Astrocyte (in vitro differentiated cells and primary cell): ENCODE measurements around the gene QSER1. TPM values are rescaled to one million over a fixed set of nuclear protein-coding genes. Genes with fewer than 3 reads are reported as not detected.
"Not testable (repeated sequence)": the region's sequence is repeated elsewhere in the genome, so short reads cannot be mapped to it uniquely, and the experiment has no call there.

Experiments used
- DNase-seq: peaks from one replicate; pipeline ENCODE4 v3.0.0-alpha.2; 2010; ENCODE audit warnings: low read depth
- FAIRE-seq: peaks from 2 replicates; lab custom pipeline; 2011; peaks lifted over from hg19 to GRCh38; lab: Jason Lieb, UNC
- H2AFZ ChIP-seq: 2 replicates; pipeline ENCODE4 v1.6.0; 2012; ENCODE audit warnings: low read depth, low read length, inconsistent platforms
- H3K27ac ChIP-seq: 2 replicates; pipeline ENCODE4 v1.5.1; 2011; ENCODE audit warnings: low read depth, low read length, inconsistent platforms
- H3K27me3 ChIP-seq: 2 replicates; pipeline ENCODE4 v1.6.0; 2011; ENCODE audit warnings: low read length, inconsistent platforms; ENCODE audit not compliant: insufficient read depth
- H3K36me3 ChIP-seq: 2 replicates; pipeline ENCODE4 v1.5.1; 2011; ENCODE audit warnings: low read length, inconsistent platforms; ENCODE audit not compliant: insufficient read depth
- H3K4me1 ChIP-seq: 2 replicates; pipeline ENCODE4 v1.5.1; 2011; ENCODE audit warnings: low read length, inconsistent platforms; ENCODE audit not compliant: insufficient read depth
- H3K4me2 ChIP-seq: 2 replicates; pipeline ENCODE4 v1.6.0; 2012; ENCODE audit warnings: low read length, inconsistent platforms
- H3K4me3 ChIP-seq: 2 replicates; pipeline ENCODE4 v1.5.1; 2011; ENCODE audit warnings: low read depth, mild to moderate bottlenecking, low read length, inconsistent platforms; ENCODE audit not compliant: insufficient read depth
- H3K79me2 ChIP-seq: 2 replicates; pipeline ENCODE4 v1.6.0; 2012; ENCODE audit warnings: mild to moderate bottlenecking, low read length, inconsistent platforms; ENCODE audit not compliant: insufficient read depth
- H3K9ac ChIP-seq: 2 replicates; pipeline ENCODE4 v1.6.0; 2012; ENCODE audit warnings: mild to moderate bottlenecking, low read length, inconsistent platforms
- H3K9me3 ChIP-seq: 2 replicates; pipeline ENCODE4 v1.5.1; 2012; ENCODE audit warnings: low read depth, mild to moderate bottlenecking, low read length, inconsistent platforms; ENCODE audit not compliant: insufficient read depth
- H4K20me1 ChIP-seq: 2 replicates; pipeline ENCODE4 v1.6.0; 2012; ENCODE audit warnings: low read length, inconsistent platforms; ENCODE audit not compliant: insufficient read depth
- H3K27ac Mint-ChIP-seq: one replicate; pipeline ENCODE4 v1.8.0; 2021; ENCODE audit warnings: mild to moderate bottlenecking, mixed read lengths; ENCODE audit not compliant: unreplicated experiment
- H3K27me3 Mint-ChIP-seq: one replicate; pipeline ENCODE4 v1.8.0; 2021; ENCODE audit warnings: low read depth, mixed read lengths; ENCODE audit not compliant: unreplicated experiment
- H3K36me3 Mint-ChIP-seq: one replicate; pipeline ENCODE4 v1.8.0; 2021; ENCODE audit warnings: low read depth, mixed read lengths; ENCODE audit not compliant: unreplicated experiment
- H3K4me1 Mint-ChIP-seq: one replicate; pipeline ENCODE4 v1.8.0; 2021; ENCODE audit warnings: low read depth, mixed read lengths; ENCODE audit not compliant: unreplicated experiment
- H3K4me3 Mint-ChIP-seq: one replicate; pipeline ENCODE4 v1.8.0; 2021; ENCODE audit warnings: mild to moderate bottlenecking, moderate library complexity, mixed read lengths; ENCODE audit not compliant: unreplicated experiment
- H3K9me3 Mint-ChIP-seq: one replicate; pipeline ENCODE4 v1.8.0; 2021; ENCODE audit warnings: mild to moderate bottlenecking, mixed read lengths; ENCODE audit not compliant: unreplicated experiment
- EZH2 ChIP-seq: IDR thresholded peaks from 2 replicates; pipeline ENCODE4 v1.6.1; 2012; ENCODE audit warnings: mild to moderate bottlenecking, low read length, inconsistent platforms; ENCODE audit not compliant: insufficient read depth
- total RNA-seq: library from RNA; stranded (reverse); gene quantifications from 2 replicates; pipeline ENCODE4 v1.2.1, GENCODE V29; 2021
- TF ChIP-seq, protein P1 (sequence below): IDR thresholded peaks from 2 replicates; pipeline ENCODE4 v1.5.1; 2011; ENCODE audit warnings: low read depth, mild to moderate bottlenecking, inconsistent platforms, low read length, moderate library complexity; ENCODE audit not compliant: insufficient read depth

QSER1 gene
- total RNA-seq, 1 donor from 2014 or later, result 35.7 TPM

DNA sequence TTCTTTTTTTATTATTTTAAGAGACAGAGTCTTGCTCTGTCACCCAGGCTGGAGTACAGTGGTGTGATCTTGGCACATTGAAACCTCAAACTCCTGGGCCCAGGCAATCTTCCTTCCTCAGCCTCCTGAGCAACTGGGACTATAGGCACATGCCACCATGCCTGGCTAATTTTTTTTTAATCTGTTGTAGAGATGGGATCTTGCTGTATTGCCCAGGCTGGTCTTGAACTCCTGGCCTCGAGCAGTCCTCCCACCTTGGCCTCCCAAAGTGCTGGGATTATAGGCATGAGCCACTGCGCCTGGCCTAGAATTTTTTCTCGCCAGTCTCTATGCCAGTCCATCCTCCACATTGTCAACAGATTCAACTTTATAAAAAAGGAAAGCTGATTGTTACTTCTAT lies 44.7 kb downstream of the QSER1 start:
- Histone ChIP-seq H3K36me3 (peaks cover 30% of the 10 kb centered on the region), H4K20me1 (peaks cover 21% of the 10 kb centered on the region), H3K79me2 (peaks cover 59% of the 10 kb centered on the region)
- H3K9ac ChIP-seq, H3K4me1 ChIP-seq, H3K9me3 Mint-ChIP-seq, DNase-seq, H3K4me1 Mint-ChIP-seq, H3K4me2 ChIP-seq, H3K27ac Mint-ChIP-seq, H3K4me3 Mint-ChIP-seq, FAIRE-seq, H3K9me3 ChIP-seq, H3K27me3 ChIP-seq, H3K27me3 Mint-ChIP-seq, H3K27ac ChIP-seq, H3K4me3 ChIP-seq, H2AFZ ChIP-seq: not testable (repeated sequence)
- peaks cover 11% of the 10 kb centered on the region for H3K36me3 Mint-ChIP-seq

DNA sequence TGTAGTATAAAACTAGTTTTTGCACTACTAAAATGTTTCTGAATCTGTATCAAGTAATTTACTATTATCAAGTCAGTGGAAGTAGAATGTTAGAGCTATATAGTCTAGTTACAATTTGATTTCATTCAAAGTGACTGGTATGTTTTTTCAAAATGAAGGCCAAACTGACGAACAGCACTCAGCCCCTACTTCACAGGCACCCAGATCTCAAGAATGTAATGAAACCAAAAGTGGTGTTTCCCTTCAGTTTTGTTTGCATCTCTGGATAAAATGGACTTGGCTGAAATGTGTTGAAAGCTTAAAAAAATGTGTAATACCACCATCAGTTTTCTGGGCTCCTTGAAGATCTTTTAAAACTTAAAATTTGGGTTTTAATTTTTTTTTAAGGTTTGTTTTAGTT lies 46.4 kb downstream of the QSER1 start:
- H3K4me3 Mint-ChIP-seq, result no peak overlapping the region
- H3K9me3 Mint-ChIP-seq, result no peaks in the 10 kb centered on the region
- DNase-seq, result no peak
- no peak for FAIRE-seq
- H3K27ac Mint-ChIP-seq, result no peak overlapping the region
- Histone ChIP-seq H3K9me3 (no peaks in the 10 kb centered on the region), H3K27ac (no peak overlapping the region), H3K36me3 (peaks cover 12% of the 10 kb centered on the region), H3K27me3 (no peaks in the 10 kb centered on the region), H3K9ac (no peak overlapping the region), H3K4me2 (no peak overlapping the region), H2AFZ (no peak overlapping the region), H3K4me1 (no peaks in the 10 kb centered on the region), H3K4me3 (no peak overlapping the region), H4K20me1 (peaks cover 21% of the 10 kb centered on the region), H3K79me2 (peaks cover 59% of the 10 kb centered on the region)
- H3K36me3 Mint-ChIP-seq, result no peaks in the 10 kb centered on the region
- TF ChIP-seq EZH2, result no peak
- TF ChIP-seq, protein P1, sequence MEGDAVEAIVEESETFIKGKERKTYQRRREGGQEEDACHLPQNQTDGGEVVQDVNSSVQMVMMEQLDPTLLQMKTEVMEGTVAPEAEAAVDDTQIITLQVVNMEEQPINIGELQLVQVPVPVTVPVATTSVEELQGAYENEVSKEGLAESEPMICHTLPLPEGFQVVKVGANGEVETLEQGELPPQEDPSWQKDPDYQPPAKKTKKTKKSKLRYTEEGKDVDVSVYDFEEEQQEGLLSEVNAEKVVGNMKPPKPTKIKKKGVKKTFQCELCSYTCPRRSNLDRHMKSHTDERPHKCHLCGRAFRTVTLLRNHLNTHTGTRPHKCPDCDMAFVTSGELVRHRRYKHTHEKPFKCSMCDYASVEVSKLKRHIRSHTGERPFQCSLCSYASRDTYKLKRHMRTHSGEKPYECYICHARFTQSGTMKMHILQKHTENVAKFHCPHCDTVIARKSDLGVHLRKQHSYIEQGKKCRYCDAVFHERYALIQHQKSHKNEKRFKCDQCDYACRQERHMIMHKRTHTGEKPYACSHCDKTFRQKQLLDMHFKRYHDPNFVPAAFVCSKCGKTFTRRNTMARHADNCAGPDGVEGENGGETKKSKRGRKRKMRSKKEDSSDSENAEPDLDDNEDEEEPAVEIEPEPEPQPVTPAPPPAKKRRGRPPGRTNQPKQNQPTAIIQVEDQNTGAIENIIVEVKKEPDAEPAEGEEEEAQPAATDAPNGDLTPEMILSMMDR, result no peak
- H3K27me3 Mint-ChIP-seq, result no peaks in the 10 kb centered on the region
- H3K4me1 Mint-ChIP-seq, result peaks cover 2% of the 10 kb centered on the region

DNA sequence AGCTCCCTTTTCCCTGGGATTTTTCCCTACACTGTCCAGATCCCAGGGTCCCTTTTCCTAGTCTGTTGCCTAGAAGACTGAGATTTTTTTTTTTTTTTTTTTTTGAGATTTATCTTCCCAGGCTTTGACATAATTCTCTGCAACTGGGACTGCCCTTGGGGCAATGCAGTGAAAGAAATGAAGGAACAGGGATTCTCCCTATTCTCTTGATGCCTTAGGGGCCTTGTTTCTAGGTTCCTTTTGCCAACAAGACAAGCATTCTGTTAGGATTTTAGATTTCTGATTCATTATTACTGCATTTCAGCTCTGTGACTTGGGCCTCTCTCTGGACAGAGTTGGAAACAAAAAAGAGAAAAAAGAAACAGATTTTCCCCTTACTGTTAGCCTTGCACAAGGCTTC lies 47.3 kb downstream of the QSER1 start:
- H3K9ac ChIP-seq, result no peak overlapping the region
- H4K20me1 ChIP-seq, result peaks cover 21% of the 10 kb centered on the region
- TF ChIP-seq, protein P1, result no peak
- TF ChIP-seq EZH2, result no peak
- H3K4me2 ChIP-seq, result no peak overlapping the region
- Mint-ChIP-seq H3K4me1 (peaks cover 2% of the 10 kb centered on the region), H3K4me3 (no peak overlapping the region), H3K27me3 (no peaks in the 10 kb centered on the region), H3K9me3 (no peaks in the 10 kb centered on the region), H3K27ac (no peak overlapping the region), H3K36me3 (no peaks in the 10 kb centered on the region)
- H3K9me3 ChIP-seq, result no peaks in the 10 kb centered on the region
- DNase-seq (no peak), FAIRE-seq (no peak)
- no peaks in the 10 kb centered on the region for H3K27me3 ChIP-seq
- no peaks in the 10 kb centered on the region for H3K4me1 ChIP-seq
- no peak overlapping the region for H3K27ac ChIP-seq
- H3K36me3 ChIP-seq, result peaks cover 8% of the 10 kb centered on the region
- peaks cover 59% of the 10 kb centered on the region for H3K79me2 ChIP-seq
- no peak overlapping the region for H2AFZ ChIP-seq
- no peak overlapping the region for H3K4me3 ChIP-seq
